Measurements from ENCODE around the gene TTC28. TPM values are rescaled to one million over a fixed set of nuclear protein-coding genes. Genes with fewer than 3 reads are reported as not detected.

The TTC28 gene
- total RNA-seq, 1 experiment from 2014 or later, result 0.12 TPM

GRCh38 chr22:28714043-28714628 is 34.5 kb upstream of the TTC28 start:
- ChIA-PET CTCF (no interaction called here), POLR2A (no interaction called here), RAD21 (ENCODE audit: low non-redundant PET in 1 of 2, low total read pairs in 2 of 2, uncharacterized antibody in 2 of 2, unreplicated experiment in 2 of 2) (interaction anchor here in 1 of 2 experiments (0.7 kb wide), 1 partner anchor 15 kb away, joined by 4 read pairs; no protein-coding TSS in a partner anchor)
- H3K36me3 ChIP-seq (ENCODE audit: control insufficient read depth in 1 of 2, insufficient read depth in 2 of 2, low read length in 2 of 2), result peaks cover 16 to 17% of the 10 kb centered on the region in 2 experiments
- no peaks in the 10 kb centered on the region; the same call in 1 of the 2 replicates for H4K20me1 ChIP-seq (ENCODE audit: insufficient read depth)
- H3K9ac ChIP-seq (ENCODE audit: low read length), result no peak overlapping the region
- H3K79me2 ChIP-seq (ENCODE audit: insufficient read depth, low read length), result no peaks in the 10 kb centered on the region
- H3K4me1 ChIP-seq (ENCODE audit: control insufficient read depth in 1 of 2, insufficient read depth in 2 of 2, low read length in 2 of 2), result peaks cover 0 to 7% of the 10 kb centered on the region in 2 experiments; a peak in 2 of 4 replicates
- H3K27ac ChIP-seq (ENCODE audit: low read depth, low read length), result no peak overlapping the region
- DNase-seq (ENCODE audit: low read depth, low spot score) (no peak), ATAC-seq (no peak)
- no peak overlapping the region for H2AFZ ChIP-seq (ENCODE audit: low read depth, low read length, poor library complexity, severe bottlenecking)
- no peaks in the 10 kb centered on the region for H3K9me3 ChIP-seq (ENCODE audit: control insufficient read depth in 1 of 2, insufficient read depth in 1 of 2, low read depth in 1 of 2, low read length in 2 of 2)
- no peak overlapping the region for H3K4me2 ChIP-seq (ENCODE audit: low read length)
- BruUV-seq (replicated peaks), result no TSS peak
- TF ChIP-seq ZNF274 (IDR thresholded peaks at IDR 0.05; ENCODE audit: low read depth, low read length) (no peak), ATF3 (IDR thresholded peaks at IDR 0.05) (no peak), EZH2phosphoT487 (IDR thresholded peaks at IDR 0.05; ENCODE audit: borderline replicate concordance) (no peak), CTCF (IDR thresholded peaks at IDR 0.05 in 2 of 3, conservative IDR thresholded peaks at IDR 0.05 in 1 of 3; ENCODE audit: borderline replicate concordance in 1 of 3, insufficient read depth in 1 of 3, low read depth in 2 of 3, low read length in 2 of 3) (no peak), POLR2A (IDR thresholded peaks at IDR 0.05; ENCODE audit: borderline replicate concordance, extremely low read depth, insufficient read depth, insufficient read length) (no peak), CBX3 (IDR thresholded peaks at IDR 0.05; ENCODE audit: low read depth) (no peak), ZFX (IDR thresholded peaks at IDR 0.05) (no peak), FOSL1 (IDR thresholded peaks at IDR 0.05; ENCODE audit: low read depth) (no peak), POLR2AphosphoS5 (IDR thresholded peaks at IDR 0.05; ENCODE audit: low read depth, low read length) (no peak), EGR1 (IDR thresholded peaks at IDR 0.05; ENCODE audit: low read depth) (no peak), REST (IDR thresholded peaks at IDR 0.05; ENCODE audit: low read depth) (no peak), ZBTB33 (IDR thresholded peaks at IDR 0.05; ENCODE audit: extremely low read depth, insufficient replicate concordance, low read length) (no peak), JUND (IDR thresholded peaks at IDR 0.05) (no peak), MAX (IDR thresholded peaks at IDR 0.05) (no peak), SIN3A (IDR thresholded peaks at IDR 0.05; ENCODE audit: low read depth) (no peak), TCF7L2 (IDR thresholded peaks at IDR 0.05; ENCODE audit: borderline replicate concordance, extremely low read depth, insufficient read depth, insufficient read length) (no peak), SRF (IDR thresholded peaks at IDR 0.05; ENCODE audit: low read depth) (no peak), SP1 (IDR thresholded peaks at IDR 0.05; ENCODE audit: low read depth) (no peak), EZH2 (IDR thresholded peaks at IDR 0.05) (no peak), CEBPB (IDR thresholded peaks at IDR 0.05; ENCODE audit: low read depth) (no peak)
- H3K27me3 ChIP-seq (ENCODE audit: insufficient read depth, low read length), result no peaks in the 10 kb centered on the region
- intact Hi-C loops (cut with micrococcal nuclease), result no loop called here
- H3K4me3 ChIP-seq (replicated peaks in 1 of 2; ENCODE audit: low read depth in 1 of 2, low read length in 2 of 2), result no peak overlapping the region
- H3K9me2 ChIP-seq (ENCODE audit: insufficient read depth), result no peaks in the 10 kb centered on the region
